GM19397 (cell line): ENCODE measurements around the gene GPR25.

Experiments used
- ATAC-seq: cut with Tn5 transposase; IDR thresholded peaks from one replicate; pipeline ENCODE4 v1.9.1; 2021; ENCODE audit warnings: mild to moderate bottlenecking, moderate library complexity; ENCODE audit not compliant: unreplicated experiment

Gene GPR25

DNA sequence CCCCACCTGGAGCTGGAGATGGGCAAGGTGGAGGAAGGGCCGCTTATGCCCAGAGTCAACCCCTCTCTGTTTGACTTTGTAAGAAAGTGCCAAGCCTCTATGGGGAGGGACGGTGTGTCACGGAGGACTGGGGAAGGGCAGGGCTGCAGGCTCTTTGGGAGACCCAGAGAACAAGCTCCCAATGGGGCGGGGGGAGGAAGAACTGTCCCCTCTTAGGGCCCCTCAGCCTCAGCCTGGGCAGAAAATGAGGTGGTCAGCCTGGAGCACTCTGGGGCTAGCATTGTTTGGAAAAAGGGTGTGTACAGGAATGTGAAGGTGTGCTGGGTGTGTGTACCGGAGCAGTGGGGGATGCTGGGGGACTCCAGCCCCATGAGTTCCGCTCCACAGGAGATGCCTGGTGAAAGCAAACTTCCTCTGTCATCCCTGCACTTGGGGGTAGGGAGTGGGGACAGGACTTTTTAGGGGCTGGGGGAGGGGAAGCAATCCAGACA, 20.7 kb downstream of the GPR25 start:
- ATAC-seq: no peak

DNA sequence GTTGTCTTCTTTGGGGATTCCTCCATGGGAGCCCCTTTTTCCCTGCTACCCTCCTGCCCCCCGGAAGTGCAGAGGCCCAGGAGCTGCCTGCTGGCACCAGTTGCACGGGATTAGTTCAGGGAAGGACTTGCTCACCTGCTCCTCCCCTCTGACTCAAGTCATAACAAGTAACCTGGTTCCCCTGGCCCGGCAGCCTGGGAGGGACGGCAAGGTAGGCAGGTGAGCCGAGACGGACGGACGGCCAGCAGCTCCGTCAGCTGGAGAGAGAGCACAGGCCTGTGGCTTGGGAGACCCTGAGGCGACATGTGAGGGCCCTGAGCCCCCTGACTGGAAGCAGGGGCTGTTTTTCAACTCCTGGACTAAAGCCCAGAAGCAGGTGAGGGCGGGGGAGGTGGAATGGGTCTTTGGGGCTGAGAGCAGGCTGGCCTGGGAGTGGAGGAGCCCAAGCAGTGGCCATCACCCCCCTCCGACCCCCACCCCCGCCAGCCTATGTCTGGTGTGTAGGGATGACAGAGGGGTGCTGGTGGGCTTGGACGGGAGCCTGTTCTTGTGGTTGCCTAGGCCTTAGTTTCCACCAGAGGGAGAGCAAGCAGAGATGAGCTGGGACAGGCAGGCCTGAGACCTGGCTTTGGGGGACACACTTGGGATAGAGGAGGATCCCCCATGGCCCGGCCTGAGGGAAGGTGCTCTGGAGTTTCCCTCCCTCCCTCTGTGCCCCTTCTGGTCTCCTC, 22.1 kb downstream of the GPR25 start, which contains the start of gene INAVA:
TSS of gene INAVA (plus strand) at position 189 of the 731 bp plus-strand sequence. CDS start 3,501 bp downstream, outside the sequence.
- ATAC-seq: no peak

DNA sequence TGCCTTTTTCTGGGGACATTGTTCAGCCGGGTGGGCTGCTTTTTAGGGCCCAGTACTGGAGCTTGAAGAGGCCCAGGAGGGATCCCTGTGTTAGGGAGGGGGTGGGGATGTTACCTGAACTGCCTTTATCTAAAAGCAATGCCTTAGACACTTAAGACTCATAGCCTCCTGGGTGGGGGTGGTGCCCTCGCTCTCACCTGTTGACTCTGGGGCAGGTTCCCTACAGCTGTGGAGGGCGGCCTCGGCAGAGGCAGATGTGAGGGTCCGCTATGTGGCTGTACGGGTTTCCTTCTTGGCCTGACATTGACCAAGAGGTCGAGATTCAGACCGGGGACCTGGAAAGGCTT, 22.6 kb downstream of the GPR25 start:
- ATAC-seq: no peak

DNA sequence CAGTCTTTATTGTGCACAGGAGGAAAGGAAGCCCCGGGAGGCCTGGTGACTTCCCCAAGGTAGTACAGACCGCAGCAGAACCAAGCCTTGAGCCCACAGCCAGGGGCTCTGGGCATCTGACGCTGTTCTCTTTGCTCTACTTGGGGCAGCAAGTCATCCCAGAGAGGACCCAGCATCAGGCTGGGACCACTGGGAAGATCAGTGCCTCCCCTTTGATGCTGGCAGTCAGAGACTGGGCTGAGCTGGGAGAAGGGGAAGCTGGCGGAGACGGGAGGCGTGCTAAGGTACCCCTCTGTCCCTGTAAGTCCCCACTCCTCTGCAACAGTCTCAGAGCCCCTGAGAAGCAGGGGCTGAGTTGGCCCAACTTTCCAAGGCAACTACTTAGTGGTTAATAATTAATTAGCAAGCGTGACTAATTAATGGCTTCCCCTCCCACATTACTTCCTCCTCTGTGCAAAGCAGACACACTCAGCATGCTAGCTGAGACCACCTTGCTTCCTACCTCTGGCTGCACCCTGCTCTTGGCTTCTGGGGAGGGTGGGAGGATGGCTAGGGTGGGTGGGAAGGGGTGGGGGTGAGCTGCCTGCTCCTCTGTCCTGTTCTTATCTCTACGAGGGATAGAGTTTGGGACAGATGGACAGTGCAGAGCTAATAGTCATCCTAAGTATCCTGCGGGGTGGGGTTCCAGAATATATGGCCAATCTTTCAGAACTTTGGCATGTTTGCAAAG, 23.2 kb downstream of the GPR25 start:
- peak; percentile 47 for ATAC-seq

DNA sequence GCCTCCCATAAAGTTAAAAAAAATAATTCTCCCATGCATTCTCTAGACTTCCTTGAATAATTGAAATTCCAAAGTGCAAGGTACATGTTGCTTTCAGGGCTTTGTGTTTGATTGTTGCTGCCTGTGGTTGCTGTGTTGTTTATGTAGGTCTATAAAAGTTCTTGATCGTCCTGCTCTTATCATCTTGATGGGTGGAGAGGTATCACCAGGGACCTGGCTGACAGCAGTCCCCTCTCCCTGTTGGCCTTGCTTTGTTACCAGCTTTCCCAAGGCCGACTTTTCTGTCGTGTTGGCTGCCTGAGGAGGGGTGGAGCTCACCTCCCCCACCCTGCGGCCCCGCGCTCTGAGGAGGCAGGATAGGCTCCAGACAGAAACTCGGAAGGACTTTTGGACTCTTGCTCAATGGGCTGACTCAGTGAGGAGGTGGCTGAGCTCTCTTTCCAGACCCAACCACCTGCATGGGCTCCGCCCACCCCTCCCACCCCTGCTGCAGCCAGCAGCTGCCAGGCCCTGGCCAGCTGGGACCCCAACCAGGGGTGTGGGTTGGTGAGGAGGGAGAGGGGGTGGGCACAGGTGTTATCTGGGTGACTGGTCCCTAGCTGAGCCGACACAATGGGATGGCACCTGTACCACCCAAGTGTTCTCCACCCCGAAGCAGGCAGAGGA, 23.9 kb downstream of the GPR25 start:
- no peak for ATAC-seq

DNA sequence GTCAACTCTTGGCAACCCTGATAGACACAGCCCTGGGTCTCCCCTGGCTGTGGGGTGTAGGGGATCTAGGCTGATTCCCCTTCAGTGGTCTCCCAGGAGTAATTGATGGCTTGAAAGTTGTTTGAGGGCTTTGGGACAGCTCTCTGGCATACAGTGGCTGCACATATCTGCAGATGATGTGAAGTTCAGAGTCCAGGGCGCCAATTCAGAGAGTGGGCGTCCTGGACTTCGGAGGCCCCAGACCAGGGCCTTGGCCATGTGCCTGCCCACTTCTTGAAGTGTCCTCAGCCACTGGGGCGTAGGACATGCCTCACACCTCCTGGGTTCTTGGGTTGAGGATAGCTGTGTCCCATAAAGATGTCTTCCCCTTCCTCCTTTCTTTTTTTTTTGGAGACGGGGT, 24.5 kb downstream of the GPR25 start:
- no peak for ATAC-seq

DNA sequence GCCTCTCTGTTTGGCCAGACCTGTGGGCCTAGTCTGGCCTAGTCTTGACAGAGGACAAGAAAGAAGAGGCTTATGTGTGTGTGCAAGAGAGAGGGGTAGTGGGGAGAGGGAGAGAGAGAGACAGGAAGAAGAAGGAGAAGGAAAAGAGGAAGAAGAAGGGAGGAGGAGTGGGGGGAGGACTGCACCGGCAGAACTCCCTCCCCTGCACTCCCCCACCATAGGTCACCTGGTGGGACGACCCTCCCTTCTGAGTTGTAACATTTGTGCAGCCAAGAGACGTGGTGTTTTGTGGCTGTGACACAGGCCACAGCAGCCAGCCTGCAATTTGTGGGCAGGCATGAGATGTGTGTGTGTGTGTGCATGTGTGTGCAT, 26.2 kb downstream of the GPR25 start:
- ATAC-seq: no peak

DNA sequence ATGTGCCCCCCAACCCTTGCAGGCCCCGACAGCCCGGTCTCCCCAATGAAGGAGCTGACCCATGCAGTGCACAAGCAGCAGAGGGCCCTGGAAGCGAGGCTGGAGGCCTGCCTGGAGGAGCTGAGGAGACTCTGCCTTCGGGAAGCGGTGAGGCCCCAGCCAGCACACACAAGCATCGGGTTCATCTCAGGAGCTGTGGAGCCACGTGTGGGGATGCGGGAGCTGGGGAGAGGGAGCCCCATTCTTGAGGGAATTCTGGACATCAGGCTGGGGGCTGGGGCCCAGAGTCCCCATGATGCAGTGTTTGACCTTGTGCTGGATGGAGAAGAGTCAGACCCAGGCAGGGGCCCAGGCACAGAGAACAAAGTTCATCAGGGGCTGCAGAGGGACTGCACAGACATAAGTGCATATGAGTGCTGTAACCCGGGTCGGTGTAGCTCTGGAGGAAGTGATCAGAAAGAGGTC, 26.7 kb downstream of the GPR25 start:
- no peak for ATAC-seq

DNA sequence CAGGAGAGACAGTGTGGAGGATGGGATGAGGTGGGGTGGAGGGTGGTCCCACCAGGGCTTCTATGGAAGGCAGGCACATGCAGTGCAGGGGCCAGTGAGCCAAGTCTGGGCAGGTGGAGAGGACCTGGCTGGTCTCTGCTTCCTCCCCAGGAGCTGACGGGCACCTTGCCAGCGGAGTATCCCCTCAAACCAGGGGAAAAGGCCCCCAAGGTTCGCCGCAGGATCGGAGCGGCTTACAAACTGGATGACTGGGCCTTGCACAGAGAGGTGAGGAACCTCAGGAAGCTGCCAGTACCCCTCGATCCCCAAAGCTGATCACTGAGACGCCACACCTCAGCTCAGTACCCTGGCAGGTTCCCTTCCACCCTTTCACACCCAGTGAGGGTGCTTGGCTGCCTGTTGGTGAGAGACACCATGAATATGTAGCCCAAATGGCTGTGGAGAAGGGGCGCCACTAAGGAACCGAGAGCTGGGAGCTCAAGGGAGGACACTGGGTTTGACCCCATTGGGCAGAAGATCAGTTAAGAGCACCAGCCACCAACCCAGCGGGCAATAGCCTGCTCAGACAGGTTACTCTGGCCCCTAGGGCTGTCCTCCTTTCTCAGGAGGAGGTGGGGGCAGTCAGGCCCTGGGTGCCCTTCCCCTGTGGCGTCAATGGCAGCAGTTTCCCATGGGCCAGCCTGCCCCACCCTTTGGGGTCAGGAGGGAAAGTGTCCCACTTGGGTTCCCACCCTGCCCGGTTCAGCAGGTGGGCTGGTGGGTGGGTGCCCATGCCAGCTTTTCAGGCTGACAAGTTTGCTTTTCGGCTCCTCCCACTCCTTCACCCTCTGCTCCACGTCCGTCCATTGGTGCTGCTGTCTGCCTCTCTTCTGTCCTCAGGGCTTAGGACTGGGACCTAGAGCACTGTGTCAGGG, 27.4 kb downstream of the GPR25 start:
- ATAC-seq: no peak

DNA sequence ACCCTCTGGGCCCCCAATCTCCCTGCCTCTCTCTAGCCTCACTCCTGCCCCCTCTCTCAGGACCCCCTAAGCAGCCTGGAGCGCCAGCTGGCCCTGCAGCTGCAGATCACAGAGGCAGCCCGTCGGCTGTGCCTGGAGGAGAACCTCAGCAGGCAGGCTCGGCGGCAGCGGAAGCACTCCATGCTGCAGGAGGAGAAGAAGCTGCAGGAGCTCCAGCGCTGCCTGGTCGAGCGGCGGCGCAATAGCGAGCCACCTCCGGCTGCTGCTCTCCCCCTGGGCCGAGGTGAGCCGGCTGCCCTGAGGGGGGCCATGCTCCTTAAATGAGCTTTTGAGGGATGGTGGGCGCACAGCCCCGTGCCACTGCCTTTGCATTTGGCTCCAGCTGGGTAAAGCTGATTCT, 28.1 kb downstream of the GPR25 start:
- no peak for ATAC-seq

DNA sequence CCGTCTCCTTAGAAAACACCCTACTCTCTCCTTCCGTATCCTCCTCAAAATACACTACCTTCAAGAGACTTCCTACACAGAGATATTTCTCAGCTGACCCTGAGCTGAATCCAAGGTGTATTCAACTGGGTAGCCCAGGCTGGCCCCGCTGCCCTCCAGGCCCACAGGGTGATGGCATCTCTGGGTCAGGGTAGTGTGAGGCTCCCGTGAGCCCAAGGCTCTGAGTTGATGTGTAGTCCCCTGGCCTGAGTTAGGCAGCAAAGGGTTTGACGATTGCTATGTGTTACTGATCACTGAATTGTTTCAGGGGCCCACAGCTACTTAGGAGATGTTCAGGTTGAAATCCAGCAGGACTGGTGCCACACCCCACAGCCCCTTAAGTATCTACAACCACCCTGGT, 28.6 kb downstream of the GPR25 start:
- no peak for ATAC-seq

DNA sequence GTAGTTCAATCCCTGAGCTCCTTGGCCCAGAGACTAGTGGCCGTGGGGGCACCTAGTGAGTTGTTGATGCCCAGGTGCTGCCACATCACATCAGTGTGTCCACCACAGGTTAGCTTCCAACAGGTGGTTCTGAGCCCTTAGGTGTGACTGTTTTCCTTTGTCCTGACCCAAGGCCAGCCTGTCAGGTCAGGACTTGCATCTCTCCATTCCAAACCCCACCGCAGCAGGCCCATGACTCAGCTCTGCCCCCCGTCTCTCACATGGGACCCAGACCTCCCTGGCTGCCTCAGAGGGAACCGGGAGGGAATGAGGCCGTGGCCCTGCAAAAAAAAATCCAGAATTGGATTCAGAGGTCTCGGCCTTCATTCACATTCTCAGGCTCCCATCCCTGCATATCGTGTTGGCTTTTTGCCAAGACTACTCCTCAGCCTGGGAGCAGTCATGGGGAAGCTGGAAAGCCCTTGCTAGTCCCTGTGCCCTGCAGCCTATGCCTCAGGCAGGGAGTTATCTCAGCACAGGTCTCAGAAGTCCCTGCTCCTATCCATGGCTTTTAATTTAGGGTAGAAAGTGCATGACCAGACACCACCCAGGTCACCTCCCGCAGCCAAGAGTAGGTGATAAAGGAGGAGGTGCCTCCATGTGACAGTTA, 29.1 kb downstream of the GPR25 start:
- no peak for ATAC-seq

DNA sequence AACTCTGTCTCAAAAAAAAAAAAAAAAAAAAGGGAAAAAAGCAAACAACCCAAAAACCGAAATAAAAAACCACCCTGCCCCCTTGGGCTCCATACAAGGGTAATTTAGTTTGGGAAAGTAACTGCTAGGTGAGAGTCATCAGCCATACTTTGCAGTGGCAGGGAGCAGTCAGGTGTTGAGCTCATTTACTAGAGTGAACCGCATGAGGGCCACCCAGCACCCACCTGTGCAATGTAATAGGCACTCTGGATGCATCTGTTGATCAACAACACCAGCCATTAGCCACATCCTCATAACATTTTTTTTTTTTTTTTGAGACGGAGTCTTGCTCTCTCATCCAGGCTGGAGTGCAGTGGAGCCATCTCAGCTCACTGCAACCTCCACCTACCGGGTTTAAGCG, 31.0 kb downstream of the GPR25 start:
- ATAC-seq: no peak

DNA sequence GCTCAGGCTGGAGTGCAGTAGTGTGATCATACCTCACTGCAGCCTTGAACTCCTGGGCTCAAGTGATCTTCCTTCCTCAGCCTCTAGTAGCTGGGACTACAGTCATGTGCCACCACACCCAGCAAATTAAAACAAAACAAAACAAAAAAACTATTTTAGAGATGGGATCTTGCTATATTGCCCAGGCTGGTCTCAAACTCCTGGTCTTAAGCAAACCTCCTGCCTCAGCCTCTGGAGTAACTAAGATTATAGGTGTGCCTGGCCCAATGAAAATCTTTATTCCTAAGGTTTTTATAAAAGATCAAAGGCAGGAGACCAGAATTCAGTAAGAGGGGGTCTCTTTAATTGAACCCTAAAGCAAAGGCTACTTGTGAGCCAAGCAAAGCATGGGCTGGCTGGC, 32.0 kb downstream of the GPR25 start:
- no peak for ATAC-seq

DNA sequence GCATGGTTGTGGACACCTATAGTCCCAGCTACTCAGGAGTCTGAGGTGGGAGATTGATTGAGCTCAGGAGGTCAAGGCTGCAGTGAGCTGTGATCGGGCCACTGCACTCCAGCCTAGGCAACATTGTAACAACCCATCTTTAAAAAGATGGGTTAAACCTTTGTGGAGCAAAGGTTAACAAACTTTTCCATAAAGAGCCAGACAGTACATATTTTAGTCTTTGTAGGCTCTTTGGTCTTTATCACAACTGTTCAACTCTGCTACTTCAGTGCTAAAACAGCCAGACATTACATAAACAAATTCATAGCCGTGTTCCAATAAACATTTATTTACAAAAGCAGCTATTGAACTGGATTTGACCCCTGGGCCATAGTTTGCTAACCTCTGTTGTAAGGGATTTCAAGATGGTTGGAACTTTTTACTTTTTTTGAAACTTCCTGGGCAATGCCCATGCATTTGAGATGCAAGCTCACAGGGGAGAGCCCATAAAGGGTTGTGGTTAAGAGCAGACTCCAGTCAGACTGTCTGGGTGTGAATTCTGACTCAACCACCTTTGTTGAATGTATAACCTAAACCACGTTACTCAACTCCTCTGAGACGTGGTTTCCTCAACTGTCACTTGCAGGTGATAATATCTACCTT, 32.8 kb downstream of the GPR25 start:
- no peak for ATAC-seq

DNA sequence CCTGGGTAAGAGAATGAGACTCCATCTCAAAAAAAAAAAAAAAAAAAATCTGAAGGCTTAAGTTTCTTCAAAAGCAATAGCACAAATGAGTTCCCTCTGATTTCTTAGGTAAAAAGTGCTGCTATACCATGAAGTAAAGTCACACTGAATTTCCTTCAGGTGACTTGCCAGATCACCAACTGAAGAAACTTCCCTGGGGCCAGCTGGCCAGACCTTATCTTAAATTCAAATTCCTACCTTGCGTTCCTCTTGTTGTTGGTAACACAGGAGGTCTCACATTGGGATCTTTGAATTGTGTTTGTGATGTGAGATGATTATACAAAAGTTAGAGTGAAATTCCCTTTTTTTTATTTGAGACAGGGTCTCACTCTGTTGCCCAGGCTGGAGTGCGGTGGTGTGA, 33.7 kb downstream of the GPR25 start:
- no peak for ATAC-seq

DNA sequence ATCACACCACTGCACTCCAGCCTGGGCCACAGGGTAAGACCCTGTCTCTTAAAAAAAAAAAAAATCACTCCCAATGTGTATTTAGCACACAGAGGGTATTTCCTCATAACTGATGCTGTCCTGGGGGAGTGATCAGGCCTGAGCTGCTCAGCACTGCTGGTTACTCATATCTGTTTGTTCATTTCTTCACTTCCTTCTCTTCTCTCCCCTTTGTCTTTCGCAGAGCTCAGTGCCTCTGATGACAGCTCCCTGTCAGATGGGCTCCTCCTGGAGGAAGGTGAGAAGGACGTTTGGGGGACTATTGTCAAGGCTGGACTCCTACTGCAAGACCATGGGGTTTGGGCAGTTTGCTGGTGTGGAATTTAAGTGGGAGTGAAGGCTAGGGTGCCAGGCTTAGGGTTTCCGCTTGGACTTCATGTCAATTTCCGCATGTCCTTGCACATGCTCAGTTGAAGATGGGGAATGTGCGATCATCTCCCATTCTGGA, 34.9 kb downstream of the GPR25 start:
- ATAC-seq: peak; percentile 38

DNA sequence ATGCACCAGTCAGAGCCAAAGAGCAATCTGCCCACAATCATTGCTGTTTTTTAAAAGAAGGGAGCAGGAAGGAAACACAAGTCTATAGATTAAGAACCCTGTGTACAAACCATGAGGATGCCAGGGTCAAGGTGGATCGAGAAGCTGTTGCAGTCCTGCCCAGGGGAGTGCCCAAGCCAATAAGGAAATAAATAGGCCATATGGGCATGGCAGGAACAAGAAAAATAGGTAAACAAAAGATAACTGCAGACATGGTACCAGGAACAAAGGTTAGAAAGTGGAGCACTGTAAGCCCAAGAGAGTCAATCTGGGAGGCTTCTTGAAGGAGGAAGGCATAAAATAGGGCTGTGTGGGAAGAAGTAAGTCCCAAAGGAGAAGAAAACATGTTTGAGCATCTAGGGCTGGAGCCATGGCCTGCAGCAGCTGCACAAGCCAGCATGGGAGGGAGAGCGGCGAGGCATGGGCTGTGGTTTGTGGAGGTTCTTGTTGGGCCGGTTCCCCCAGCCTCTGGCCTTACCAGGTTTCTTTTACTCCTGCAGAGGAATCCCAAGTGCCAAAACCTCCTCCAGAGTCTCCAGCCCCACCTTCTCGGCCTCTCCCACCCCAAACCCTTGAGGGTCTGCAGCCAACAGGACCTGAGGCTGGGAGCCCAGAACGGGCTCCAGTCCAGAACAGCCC, 35.5 kb downstream of the GPR25 start:
- ATAC-seq: no peak

DNA sequence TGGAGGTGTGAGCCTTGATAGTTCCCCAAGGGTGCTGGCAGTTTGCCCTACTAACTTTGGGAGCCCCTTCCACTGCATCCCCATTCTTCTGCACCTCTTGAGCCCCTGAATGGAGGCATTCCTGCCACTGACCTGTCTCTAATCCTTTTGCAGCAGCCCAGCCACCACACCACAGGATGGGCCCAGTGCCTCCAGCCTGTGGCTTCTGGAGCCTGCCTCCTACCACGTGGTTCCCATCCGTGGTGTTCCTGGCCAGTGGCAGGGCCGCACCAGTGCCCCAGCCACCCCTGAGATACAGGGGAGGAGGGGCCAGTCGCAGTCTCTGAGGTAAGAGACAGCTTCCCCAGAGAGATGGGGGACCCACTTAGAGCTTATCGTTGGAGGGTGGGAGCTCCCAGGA, 36.3 kb downstream of the GPR25 start:
- ATAC-seq: peak; percentile 30
